ENCODE data around the gene PTPRG. TPM values are rescaled to one million over a fixed set of nuclear protein-coding genes. Genes with fewer than 3 reads are reported as not detected.

Gene PTPRG
- total and polyA plus RNA-seq, 2 donors (not counting 3 experiments of a cell fraction or from before 2014, with no cell fraction given) = 8.9 to 39.1 TPM

- CTCF ChIA-PET = interaction anchor here (0.5 to 2.5 kb wide), 16 partner anchors 11 to 601 kb away, joined by 3 to 26 read pairs (median 6); partner anchors contain the start of gene PTPRG
- peak; percentile 47 for DNase-seq (ENCODE audit: low read depth, low spot score)
These were observed 570.2 kb downstream of the PTPRG start for GRCh38 chr3:62131620-62132019.

More at GRCh38 chr3:62131620-62132019, 570.2 kb downstream of the PTPRG start:
- intact Hi-C loops (cut with micrococcal nuclease) = loop anchor here (1.0 to 5.0 kb wide), 3 partner anchors 194 to 567 kb away; no protein-coding TSS in a partner anchor
- Histone ChIP-seq H3K4me1 (ENCODE audit: control insufficient read depth, extremely low read depth, insufficient read depth, low read length) (peaks cover 11% of the 10 kb centered on the region), H3K79me2 (ENCODE audit: control insufficient read depth, insufficient read depth, low read length) (no peaks in the 10 kb centered on the region), H4K20me1 (replicated peaks; ENCODE audit: control insufficient read depth, extremely low read depth, insufficient read depth, low read length) (no peaks in the 10 kb centered on the region), H3K9me3 (replicated peaks; ENCODE audit: control insufficient read depth, insufficient read depth, low read length) (no peaks in the 10 kb centered on the region), H3K27me3 (ENCODE audit: control insufficient read depth in 2 of 2, insufficient read depth in 2 of 2, low read length in 2 of 2) (no peaks in the 10 kb centered on the region), H3K27ac (ENCODE audit: insufficient read depth, low read depth, low read length) (no peak overlapping the region), H2AFZ (ENCODE audit: low read depth, low read length) (no peak overlapping the region), H3K36me3 (ENCODE audit: control insufficient read depth in 2 of 2, extremely low read depth in 1 of 2, insufficient read depth in 2 of 2, low read length in 2 of 2) (no peaks in the 10 kb centered on the region), H3K4me2 (ENCODE audit: insufficient read depth, low read length) (no peak overlapping the region), H3K9me1 (replicated peaks; ENCODE audit: control insufficient read depth, extremely low read depth, insufficient read depth, low read length) (no peaks in the 10 kb centered on the region), H3K9ac (replicated peaks; ENCODE audit: extremely low read depth, insufficient read depth, low read length) (no peak overlapping the region), H3K4me3 (replicated peaks in 1 of 3; ENCODE audit: insufficient read depth in 1 of 3, low read depth in 1 of 3, low read length in 3 of 3) (no peak overlapping the region)
- POLR2A ChIA-PET = interaction anchor here (0.6 kb wide), 1 partner anchor 11 kb away, joined by 3 read pairs; no protein-coding TSS in a partner anchor
- BruUV-seq (replicated peaks) = no TSS peak
- TF ChIP-seq CTCF (IDR thresholded peaks at IDR 0.05; ENCODE audit: extremely low read depth in 1 of 2, insufficient read depth in 1 of 2, low read depth in 1 of 2, low read length in 2 of 2) (peak; percentile 17 to 37), POLR2AphosphoS5 (IDR thresholded peaks at IDR 0.05; ENCODE audit: insufficient read depth, low read depth, low read length) (no peak)
- dilution Hi-C loops (cut with MboI; ENCODE audit: extremely low pct_ligation_motif_present, low sequenced_read_pairs) = no loop called here
- no peak for FAIRE-seq
